ENCODE data around the gene MAPK7.
"Not testable (repeated sequence)": the region's sequence is repeated elsewhere in the genome, so short reads cannot be mapped to it uniquely, and the experiment has no call there.

MAPK7 gene

DNA sequence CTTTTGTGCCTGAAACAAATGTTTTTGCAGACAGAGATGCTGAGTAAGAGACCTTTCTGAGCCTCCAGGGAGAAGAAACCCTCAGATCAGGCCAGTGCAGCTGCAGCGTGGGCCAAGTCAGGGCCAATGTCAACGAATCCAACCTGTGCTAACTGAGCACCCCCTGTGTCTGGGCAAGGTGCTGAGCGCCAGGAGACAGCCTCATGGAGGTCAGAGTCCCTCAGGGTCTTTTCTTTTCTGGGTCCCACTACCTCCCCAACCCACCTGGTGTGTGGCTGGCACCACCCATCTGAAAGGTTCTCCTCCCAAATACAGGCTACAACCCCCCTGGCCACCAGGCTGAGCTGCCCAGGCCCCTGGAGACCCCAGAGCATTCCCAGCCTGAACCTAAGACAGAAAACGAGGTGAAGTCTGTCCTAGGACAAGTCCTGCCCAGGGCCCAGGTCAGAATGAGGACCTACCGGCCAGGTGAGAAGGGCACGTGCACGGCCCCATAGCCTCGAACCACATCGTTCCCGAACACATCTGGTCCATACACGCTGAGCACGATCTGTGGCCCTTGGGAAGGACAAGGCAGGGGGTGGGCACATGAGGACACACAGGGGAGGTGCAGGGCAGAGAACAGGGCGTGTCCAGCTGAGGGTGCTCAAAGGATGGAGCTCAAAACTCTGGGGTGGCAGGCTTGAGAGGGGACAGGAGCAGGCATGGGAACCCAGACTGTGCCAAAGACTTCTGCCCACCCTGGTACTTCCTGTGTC is 30.8 kb upstream of the MAPK7 start:
- TF ChIP-seq, protein P1, sequence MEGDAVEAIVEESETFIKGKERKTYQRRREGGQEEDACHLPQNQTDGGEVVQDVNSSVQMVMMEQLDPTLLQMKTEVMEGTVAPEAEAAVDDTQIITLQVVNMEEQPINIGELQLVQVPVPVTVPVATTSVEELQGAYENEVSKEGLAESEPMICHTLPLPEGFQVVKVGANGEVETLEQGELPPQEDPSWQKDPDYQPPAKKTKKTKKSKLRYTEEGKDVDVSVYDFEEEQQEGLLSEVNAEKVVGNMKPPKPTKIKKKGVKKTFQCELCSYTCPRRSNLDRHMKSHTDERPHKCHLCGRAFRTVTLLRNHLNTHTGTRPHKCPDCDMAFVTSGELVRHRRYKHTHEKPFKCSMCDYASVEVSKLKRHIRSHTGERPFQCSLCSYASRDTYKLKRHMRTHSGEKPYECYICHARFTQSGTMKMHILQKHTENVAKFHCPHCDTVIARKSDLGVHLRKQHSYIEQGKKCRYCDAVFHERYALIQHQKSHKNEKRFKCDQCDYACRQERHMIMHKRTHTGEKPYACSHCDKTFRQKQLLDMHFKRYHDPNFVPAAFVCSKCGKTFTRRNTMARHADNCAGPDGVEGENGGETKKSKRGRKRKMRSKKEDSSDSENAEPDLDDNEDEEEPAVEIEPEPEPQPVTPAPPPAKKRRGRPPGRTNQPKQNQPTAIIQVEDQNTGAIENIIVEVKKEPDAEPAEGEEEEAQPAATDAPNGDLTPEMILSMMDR (conservative IDR thresholded peaks at IDR 0.05; ENCODE audit: low read length), result no peak
- DNase-seq (ENCODE audit: low read depth), result no peak
- no peak overlapping the region for H3K4me3 ChIP-seq (ENCODE audit: low read length)

DNA sequence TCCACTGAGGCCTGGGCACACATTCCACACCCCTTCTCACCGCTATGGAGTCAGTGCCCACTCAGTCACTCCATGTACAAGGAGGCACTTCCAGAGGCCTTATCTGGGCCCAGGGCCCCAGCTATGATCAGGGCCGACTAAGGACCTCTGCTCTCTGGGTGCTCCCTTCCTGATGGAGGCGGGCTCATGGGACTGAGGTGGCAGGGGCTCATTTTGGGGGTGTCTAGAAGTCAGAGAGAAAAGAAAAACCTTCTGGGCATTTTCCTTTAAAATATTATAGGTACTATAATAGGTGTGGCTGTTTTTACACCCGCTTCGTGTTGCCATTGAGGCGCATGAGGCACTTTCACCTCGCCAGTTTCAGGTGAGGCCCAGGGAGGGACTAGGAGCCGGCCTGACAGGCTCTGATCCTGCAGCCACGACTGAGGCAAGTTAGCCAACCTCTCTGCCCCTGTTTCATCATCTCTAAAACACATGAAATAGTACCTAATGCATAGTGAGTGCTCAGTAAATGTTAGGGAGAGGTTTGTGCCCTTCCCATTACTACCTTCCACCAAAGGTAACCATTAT is 30.1 kb upstream of the MAPK7 start:
- H3K4me3 ChIP-seq (ENCODE audit: low read length), result no peak overlapping the region
- TF ChIP-seq, protein P1 (conservative IDR thresholded peaks at IDR 0.05; ENCODE audit: low read length), result no peak
- no peak for DNase-seq (ENCODE audit: low read depth)

DNA sequence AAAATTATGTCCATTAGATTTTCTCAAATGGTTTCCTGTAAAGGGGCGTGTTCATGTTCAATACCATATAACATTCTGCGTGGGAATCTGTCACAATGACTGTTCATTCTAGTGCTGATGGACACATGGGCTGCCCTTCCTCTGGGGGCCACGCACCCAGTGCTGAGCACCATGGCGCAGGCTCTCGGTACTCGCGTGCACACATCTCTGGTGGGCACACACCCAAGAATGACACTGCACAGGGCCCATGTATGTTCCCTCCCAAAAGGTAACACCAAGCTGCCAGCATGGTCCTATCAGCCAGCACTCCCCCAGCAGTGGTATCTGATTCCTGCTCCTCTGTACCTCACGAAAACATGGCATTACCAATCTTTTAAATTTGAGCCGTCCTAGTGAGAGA is 29.5 kb upstream of the MAPK7 start:
- H3K4me3 ChIP-seq (ENCODE audit: low read length), result no peak overlapping the region

DNA sequence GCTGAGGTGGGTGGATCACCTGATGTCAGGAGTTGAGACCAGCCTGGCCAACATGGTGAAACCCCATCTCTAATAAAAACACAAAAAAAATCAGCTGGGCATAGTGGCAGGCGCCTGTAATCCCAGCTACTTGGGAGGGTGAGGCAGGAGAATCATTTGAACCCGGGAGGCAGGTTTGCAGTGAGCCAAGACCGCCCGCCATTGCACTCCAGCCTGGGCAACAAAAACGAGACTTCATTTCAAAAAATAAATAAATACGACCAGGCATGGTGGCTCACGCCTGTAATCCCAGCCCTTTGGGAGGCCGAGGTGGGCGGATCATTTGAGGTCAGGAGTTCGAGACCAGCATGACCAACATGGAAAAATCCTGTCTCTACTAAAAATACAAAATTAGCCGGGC is 24.9 kb upstream of the MAPK7 start:
- DNase-seq (ENCODE audit: low read depth), result not testable (repeated sequence)

More for the DNA sequence above, 29.5 kb upstream of the MAPK7 start:
- DNase-seq (ENCODE audit: low read depth), result no peak
- TF ChIP-seq, protein P1 (conservative IDR thresholded peaks at IDR 0.05; ENCODE audit: low read length), result no peak

DNA sequence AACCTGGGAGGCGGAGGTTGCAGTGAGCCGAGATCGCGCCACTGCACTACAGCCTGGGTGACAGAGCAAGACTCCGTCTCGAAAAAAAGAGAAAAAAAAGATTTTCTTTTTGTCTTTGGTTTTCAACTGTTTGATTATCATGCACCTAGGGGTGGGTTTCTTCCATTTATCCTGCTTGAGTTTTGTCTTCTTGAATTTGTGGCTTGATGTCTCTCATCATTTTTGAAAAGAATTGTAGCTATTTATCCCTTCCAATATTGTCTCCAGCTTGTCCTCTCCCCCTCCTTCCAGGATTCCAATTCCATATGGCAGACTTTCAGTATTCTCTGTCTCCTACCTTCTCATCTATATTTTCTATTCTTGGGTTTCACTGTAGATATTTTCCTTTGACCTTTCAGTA is 23.6 kb upstream of the MAPK7 start:
- DNase-seq (ENCODE audit: low read depth), result no peak
- TF ChIP-seq, protein P1 (conservative IDR thresholded peaks at IDR 0.05; ENCODE audit: low read length), result no peak
- H3K4me3 ChIP-seq (ENCODE audit: low read length), result no peak overlapping the region

More for the DNA sequence above, 24.9 kb upstream of the MAPK7 start:
- H3K4me3 ChIP-seq (ENCODE audit: low read length), result not testable (repeated sequence)

DNA sequence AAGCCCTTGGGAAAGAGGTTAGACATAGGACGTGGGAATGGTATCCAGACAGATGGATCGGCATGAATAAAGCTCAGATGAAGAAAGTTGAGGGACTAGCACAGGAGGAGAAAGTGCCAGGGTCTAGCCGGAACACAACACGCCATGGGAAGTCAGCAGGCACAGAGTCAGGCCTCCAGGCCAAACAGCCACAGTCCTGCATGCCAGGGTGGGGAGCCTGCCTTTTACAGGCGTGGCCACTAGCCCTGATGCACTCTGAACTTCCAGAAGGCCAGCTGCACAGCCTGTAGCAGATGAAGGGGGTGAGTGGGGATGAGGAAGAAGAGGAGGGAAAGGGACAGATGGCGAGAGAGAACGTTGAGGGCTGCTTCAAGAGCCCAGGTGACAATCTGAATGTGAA is 20.9 kb upstream of the MAPK7 start:
- no peak overlapping the region for H3K4me3 ChIP-seq (ENCODE audit: low read length)
- no peak for DNase-seq (ENCODE audit: low read depth)
- TF ChIP-seq, protein P1 (conservative IDR thresholded peaks at IDR 0.05; ENCODE audit: low read length), result no peak

DNA sequence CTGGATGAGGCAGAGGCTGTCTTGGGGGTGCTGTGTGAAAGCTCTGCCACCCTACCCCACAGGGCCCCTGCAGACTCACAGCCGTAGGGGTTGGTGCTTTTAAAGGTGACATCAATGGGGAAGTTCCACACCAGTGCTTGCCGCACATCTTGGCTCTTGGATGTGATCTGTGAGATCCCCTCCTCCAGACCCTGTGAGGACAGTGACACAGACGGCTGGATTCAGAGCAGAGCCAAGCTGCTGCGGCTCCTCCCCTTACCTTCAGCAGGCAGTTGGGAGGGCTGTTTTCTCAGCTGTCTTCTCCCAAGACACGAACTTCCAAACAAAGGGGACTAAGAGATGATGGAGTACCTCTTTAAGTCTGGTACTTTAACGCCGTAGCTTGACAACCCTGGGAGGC is 20.5 kb upstream of the MAPK7 start:
- TF ChIP-seq, protein P1 (conservative IDR thresholded peaks at IDR 0.05; ENCODE audit: low read length), result no peak
- no peak overlapping the region for H3K4me3 ChIP-seq (ENCODE audit: low read length)
- DNase-seq (ENCODE audit: low read depth), result no peak
